SH-SY5Y (cell line): ENCODE results near the gene THADA.

Source experiments
- GATA2 ChIP-seq: IDR thresholded peaks from 2 replicates; pipeline ENCODE4 v1.6.1; 2011; ENCODE audit warnings: mild to moderate bottlenecking, low read depth, low read length
- GATA3 ChIP-seq: IDR thresholded peaks from 2 replicates; pipeline ENCODE4 v1.6.1; 2011; ENCODE audit warnings: low read depth, mild to moderate bottlenecking, low read length, moderate library complexity

- no peak for TF ChIP-seq GATA2
- no peak for TF ChIP-seq GATA3
Observed at GRCh38 chr2:43388371-43388770, 207.5 kb downstream of the THADA start.
